HG03460 (cell line): Measurements from ENCODE around the gene CHMP4A.

Experiments used
- ATAC-seq: cut with Tn5 transposase; IDR thresholded peaks from one replicate; pipeline ENCODE4 v1.9.1; 2021; ENCODE audit not compliant: unreplicated experiment

CHMP4A gene

GRCh38 chr14:24179961-24180796, 33.1 kb downstream of the CHMP4A start:
- ATAC-seq, result no peak

DNA sequence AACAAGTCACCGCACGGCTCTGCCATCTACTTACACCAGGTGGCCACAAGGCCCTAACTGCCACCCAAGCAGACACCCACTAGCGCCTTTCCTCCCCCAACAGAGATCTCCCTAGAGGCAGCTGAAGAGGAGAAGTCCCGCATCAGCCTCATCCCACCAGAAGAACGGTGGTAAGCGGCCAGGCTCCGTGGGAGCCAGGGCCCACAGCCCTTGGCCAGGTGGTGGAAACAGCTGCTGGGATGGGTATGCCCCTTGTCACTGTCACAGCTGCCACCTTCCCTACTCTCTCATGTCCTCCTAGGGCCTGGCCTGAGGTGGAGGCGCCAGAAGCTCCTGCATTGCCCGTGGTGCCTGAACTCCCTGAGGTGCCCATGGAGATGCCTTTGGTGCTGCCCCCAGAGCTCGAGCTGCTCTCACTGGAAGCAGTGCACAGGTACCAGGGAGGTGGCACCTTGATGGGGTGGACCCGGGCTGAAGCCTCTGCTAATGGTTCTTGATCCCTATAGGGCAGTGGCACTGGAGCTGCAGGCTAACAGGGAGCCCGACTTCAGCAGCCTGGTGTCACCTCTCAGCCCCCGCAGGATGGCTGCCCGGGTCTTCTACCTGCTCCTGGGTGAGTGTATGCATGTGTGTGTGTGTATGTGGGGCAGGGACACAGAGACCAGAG, 33.9 kb downstream of the CHMP4A start:
- ATAC-seq, result no peak

- ATAC-seq, result no peak
These were observed 34.7 kb downstream of the CHMP4A start for GRCh38 chr14:24178399-24179178.

DNA sequence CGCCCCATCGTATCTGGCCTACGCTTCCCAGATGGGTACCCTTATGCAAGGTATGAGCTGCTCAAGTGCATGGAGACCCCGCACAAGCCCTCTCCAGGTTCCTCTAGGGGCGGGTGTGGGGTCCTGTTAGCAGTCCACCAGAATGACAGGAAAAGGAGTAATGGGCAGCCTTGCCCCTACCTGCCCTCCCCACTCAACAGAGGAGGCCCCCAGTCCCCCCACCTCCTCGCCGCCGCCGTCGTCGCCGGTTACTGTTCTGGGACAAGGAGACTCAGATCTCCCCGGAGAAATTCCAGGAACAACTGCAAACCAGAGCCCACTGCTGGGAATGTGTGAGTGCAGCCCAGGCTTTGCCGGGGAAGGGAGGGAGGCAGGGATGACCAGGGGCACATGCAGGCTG, 35.4 kb downstream of the CHMP4A start:
- no peak for ATAC-seq

DNA sequence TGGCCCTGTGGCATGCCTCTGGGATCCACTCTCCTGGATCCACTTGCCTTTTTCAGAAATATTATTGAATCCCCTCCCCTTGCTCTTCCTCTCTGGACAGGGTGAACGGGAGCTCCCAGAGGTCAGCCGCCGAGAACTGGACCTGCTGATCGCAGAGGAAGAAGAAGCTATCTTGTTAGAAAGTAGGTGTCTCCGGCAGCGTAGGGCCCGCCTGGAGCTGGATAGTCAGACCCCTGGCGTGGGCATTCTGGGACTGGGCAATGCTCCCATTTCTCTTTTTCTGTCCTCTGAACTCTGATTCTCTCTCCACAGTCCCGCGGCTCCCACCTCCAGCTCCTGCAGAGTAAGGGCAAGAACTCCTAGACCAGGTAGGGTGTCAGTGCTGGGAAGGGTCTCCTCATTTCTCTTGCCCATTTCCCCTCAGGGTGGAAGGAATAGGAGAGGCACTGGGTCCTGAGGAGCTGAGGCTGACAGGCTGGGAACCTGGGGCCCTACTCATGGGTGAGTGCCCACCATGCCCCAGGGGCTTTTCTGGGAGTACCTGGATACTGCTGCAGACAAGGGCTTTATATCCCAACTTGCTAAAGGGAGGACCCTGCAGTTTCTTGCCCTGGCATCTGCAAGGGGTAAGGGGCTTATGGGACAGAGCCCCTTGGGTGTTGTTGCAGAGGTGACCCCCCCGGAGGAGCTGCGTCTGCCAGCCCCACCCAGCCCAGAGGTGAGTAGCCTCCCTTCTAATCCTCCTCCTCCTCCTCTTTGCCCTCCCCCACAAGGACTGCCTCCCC, 36.1 kb downstream of the CHMP4A start:
- ATAC-seq, result no peak

GRCh38 chr14:24176599-24176998, 36.7 kb downstream of the CHMP4A start:
- no peak for ATAC-seq

DNA sequence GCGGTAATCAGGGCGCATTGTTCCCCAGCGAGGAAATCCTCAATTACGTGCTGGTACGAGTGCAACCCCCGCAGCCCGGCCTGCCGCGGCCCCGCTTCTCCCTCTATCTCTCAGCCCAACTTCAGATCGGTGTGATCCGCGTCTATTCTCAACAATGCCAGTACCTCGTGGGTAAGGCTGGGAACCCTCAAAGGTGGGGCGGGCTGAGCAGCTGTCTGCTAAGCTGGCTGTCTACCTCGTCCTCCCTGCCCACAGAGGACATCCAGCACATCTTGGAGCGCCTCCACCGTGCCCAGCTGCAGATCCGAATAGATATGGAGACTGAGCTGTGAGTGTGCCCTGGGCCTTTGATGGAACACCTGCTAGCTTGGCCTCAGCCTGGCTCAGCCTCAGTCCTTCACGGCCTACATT, 40.4 kb downstream of the CHMP4A start:
- no peak for ATAC-seq

DNA sequence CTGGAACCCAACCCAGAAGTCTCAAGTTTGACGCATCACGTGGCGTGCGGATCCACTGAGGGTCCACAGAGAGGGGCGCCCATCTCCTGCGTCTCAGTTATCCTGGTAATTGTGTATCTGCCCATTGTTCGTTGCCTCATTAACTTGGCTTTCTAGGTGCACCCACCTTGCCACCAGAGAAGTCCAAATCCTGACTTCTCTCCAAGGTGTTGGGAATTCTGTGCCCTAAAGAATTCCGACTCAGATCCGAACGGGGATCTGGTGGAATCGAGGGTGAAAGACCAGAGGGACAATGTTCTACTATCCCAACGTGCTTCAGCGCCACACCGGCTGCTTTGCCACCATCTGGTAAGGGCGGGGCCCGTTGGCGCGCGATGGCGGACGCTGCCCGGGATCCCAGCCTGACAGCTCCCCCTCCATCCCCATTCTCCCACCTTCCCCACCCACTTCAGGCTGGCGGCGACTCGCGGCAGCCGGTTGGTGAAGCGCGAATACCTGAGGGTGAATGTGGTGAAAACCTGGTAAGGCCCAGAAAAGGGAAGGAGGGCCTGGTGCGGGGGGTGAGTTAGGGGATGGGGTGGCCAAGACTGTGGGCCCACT, 40.9 kb downstream of the CHMP4A start:
- no peak for ATAC-seq

DNA sequence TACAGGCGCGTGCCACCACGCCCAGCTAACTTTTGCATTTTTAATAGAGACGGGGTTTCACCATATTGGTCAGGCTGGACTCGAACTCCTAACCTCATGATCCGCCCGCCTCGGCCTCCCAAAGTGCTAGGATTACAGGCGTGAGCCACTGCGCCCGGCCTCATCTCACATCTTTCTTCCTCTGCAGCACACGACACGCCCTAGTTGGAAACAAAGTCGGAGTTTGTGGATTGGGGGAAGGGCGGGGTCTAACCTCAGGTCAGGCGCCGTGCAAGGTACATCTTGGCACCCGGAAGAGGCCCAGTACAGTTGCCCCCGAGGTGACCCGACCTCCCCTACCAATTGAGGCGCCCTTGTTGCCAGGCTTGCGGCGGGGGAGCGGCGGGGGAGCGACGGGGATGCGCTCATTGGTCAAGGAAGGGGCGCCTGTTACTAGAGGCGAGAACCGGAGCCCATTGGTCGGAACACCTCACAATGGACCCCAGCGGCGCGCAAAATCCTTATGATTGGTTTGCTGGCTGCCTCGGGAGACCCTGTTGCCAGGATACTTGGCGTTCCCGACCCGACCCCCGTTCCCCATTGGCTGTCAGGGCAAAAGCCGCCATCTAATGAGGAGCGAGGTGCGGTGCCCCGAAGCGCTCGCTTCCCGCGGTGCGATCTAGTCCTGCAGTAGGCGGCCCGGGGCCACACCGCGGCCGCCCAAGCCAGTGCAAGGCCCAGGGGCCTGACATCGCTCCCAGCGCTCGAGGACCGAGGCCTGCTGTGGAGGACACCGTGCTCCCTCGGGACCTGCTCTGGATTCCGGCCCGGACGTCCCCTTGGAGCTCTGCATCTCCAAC, 41.6 kb downstream of the CHMP4A start, which contains the start of gene REC8:
REC8 (plus strand) TSS at position 659 of the 839 bp plus-strand sequence. CDS start 473 bp downstream, outside the sequence.
- peak; percentile 88 for ATAC-seq

DNA sequence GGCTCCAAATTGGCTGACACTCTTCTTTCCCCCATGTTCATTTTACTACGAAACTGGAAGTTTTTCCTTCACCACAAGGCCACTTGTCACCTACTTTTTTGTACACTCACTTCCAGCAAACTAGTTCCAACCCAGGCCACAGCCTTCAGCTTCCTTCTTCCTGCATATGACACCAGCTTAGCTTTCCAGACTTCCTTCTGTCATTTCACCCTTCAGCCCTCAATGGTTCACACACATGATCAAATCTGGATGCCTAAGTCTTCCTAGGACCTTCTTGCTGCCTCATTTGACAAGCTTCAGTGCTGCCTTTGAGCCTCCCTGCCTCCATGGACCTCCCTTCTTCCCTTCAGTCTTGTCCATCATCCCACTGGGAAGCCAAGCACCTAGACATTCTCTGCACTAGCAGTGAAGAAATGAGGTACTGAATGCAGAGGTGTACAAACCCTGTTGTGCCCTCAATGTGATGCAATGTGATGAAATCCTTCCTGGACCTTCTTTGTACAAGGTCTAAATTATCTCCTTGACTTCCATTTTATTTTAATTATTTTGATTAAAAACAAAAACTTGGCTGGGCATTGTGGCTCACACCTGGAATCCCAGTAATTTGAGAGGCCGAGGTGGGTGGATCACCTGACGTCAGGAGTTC, 45.7 kb downstream of the CHMP4A start:
- ATAC-seq, result no peak

DNA sequence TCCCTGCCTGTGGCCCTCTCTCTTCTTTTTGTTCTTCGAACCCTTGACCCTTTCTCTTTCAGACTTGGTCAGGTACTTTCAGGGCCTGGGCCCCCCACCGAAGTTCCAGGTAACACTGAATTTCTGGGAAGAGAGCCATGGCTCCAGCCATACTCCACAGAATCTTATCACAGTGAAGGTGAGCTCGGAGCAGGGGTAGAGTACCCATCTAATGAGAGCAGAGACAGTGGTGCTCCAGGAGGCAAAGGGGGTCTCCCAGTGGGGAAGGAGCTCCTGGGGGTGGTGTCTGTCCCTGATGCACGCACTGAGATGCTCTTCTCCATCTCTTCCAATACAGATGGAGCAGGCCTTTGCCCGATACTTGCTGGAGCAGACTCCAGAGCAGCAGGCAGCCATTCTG, 47.5 kb downstream of the CHMP4A start:
- no peak for ATAC-seq

GRCh38 chr14:24164518-24164991, 48.7 kb downstream of the CHMP4A start:
- no peak for ATAC-seq

- no peak for ATAC-seq
These were observed 51.2 kb downstream of the CHMP4A start for GRCh38 chr14:24162093-24162492.

DNA sequence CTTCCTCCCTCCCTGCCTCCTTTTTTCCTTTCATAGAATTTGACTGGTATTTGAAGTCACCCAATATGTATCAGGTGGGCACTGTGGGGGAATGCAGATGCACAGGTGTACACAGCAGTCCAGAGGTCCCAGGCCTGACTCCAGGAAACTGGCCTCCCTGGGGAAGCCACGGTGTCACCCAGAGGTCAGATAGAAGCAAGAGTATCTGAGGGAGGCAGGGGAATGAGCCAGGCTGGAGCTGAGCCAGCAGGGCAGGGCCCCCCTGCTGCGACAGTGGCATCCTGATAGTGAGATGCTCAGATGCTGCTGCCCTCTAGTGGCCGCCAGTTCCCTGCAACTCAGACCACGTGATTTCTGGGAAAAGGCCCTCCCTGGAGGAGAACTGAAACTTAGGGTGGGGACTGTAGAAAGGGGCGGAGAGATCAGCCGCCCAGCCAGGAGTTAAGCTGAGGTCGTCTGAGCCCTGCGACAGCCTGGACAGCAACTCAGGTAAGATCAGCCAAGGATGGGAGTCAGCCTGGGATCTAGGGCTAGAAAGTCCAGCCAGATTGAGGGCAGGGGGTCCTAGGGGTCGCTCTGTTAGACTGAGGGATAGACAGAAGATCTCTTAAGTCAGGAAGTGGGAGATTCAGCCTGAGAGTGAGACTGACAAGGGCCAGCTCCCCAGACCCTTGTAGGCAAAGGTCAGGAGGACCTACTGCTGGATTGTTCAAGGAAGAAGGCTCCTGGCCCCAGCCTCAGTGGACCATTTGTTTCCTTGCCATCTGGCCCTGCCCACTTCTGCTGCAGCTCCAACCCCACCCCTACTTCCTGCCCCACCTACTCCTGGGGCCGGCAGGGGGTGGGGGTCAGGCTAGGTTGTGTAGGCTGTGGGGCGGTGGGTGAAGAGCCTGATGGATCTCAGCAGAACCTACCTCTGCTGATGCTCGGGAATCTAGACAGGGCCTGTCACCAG, 52.2 kb downstream of the CHMP4A start, which contains the start of gene IRF9:
IRF9 (plus strand) TSS at position 416 of the 955 bp plus-strand sequence. CDS start 880 bp downstream, outside the sequence.
- ATAC-seq, result peak; percentile 78

DNA sequence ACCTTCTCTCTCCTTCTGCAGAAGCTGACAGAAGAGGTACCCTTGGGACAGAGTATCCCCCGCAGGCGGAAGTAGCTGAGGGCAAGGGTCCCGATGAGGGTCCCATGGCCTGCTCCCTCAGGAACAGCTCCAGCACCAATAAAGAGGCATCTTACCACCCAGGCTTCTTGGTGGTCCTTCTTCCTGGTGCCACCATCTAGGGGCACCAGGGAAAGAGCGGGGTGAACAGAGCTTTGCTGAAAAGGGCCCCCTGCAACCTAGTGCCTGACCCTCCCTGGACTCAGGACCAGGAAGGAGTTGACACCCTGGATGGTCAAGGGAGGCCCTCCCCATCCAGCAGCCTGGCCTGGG, 52.8 kb downstream of the CHMP4A start:
- no peak for ATAC-seq

GRCh38 chr14:24159777-24160498, 53.4 kb downstream of the CHMP4A start:
- ATAC-seq, result no peak
